Renal cortical epithelial cell (primary cell): ENCODE measurements around the gene CHN2. TPM values are rescaled to one million over a fixed set of nuclear protein-coding genes. Genes with fewer than 3 reads are reported as not detected.

Source experiments
- DNase-seq: peaks from one replicate; pipeline ENCODE4 v3.0.0-alpha.2; 2011; ENCODE audit warnings: low read depth
- total RNA-seq: library from RNA; depleted of rRNA; stranded (reverse); fragments of >200 nt; gene quantifications from 2 replicates; pipeline ENCODE4 v1.2.3, GENCODE V29; 2014

CHN2 gene
- total RNA-seq, 1 donor from 2014 or later: 3.5 TPM

DNA sequence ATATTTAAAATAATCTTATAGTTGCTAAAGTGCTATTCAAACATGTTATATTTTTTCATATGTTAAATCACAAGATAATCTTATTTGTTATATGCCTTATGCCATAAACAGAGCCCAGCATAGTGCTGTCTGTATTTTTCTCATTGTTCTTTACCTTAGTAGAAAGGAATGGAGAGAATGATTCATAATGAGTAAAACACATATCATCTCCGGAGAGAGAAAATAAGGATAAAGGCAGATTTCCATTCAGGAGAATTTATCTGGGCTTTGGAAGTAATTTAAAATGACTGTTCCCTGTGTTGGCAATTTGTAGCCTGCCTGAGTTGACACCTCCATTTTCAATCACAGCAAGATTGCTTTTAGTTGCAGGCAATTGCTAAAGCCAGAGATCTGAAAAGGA, 30.2 kb downstream of the CHN2 start:
- DNase-seq: peak; percentile 21

DNA sequence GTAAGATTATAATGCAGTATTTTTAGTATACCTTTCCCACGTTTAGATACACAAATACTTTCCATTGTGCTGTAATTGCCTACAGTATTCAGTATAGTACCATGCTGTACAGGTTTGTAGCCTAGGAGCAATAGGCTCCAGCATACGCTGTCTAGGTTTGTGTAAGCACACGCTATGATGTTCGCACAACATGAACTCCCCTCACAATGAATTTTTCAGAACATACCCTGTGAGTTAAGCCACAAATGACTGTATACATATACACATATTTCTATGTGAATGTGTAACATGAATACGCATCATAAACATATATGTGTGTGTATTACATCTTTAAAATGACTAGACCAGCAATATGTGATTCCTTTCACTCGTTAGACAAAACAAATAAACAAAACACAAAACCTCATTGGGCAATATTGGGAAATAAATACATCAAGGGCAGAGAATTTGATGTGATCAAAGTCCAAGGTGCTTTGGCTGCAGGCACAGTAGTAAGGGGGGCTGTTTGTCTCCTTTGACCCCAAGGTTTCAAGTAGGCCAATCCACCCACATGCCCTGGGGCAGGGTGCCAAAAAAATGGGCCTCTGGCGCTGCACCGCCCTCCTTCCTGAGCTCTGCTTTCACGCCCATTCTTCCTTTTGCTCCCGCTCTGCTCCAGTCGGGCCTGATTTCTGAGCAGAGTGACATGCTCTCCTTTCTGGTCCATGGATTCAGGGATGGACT, 33.9 kb downstream of the CHN2 start:
- DNase-seq: no peak

DNA sequence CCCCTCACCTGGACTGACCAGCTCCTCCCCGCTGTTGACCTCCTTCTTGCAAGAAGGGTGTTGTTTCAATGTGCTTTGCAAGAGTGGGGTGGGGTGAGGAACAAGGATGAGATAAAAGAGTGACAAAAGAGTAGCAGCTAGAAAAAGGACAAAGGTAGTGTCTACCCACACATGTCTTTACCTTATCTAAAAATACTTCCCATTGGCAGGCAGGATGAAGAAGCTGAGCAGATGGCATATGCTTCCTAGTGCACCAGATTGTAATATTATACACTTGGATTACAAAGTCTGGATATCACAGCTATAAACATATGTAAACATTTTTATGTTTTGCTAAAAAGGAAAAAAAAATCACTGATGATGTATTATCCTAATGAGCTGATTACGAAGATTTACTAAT, 34.5 kb downstream of the CHN2 start:
- DNase-seq: no peak

DNA sequence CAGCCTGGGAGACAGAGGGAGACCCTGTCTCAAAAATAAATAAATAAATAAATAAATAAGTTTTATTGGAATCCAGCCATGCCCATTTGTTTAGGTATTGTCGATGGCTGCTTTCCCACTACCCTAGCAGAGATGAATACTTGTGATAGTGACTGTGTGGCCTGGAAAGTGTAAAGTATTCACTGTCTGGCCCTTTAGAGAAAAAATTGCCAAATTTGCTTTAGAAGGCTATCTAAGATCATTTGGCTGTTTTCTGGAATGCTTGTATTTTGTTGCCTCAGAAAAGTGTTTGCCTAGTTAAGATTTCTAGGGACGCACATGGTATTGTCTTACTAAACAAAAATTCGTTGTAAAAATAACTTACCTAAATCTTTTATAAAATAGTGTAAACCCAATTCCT, 35.4 kb downstream of the CHN2 start:
- no peak for DNase-seq

DNA sequence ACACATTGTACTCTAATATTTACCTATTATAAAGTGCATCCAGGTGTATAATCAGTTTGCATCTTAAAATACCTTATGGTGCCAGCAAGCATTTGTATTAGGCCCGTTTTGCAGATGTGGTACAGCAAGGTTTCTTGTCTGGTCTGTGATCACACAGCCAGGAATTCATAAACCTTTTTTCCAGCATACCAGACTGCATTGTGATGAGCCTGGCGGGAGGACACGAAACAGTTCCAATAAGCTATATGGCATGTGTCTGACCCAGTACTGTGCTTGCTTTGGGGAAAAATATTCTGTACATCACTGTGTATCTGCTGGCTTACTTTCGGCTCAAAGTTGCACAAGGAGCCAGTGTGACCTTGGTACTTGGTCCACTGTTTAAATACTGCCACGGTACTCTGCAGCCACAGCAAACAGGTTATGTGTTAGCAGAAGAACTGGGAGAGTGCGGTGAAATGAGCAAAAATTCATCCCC, 36.3 kb downstream of the CHN2 start:
- DNase-seq: no peak

DNA sequence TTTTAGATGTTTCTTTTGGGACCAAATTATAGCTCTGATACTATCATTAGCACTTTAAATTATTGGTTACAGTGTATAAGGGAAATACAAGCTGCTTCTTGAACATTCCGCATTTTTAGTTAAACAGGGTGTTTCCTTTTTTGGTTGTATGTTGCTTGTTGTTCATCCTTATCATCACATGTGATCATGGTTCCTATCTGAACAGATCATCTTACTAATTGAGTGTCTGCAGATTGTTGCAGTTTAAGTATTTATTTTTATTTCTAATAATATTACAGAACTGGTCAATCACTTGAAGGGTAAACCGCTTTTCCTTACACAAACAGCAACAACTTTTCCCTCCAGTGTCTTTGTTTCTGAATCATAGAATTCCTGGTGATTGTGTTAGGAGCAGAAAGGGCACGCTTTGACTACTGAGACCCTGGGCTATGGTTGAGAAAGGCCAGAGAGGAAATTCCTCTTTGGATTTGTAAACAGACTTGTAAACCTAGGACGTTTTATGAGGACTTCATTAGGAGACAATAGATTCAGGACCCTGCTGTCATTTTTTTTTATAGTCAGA, 37.2 kb downstream of the CHN2 start:
- peak; percentile 7 for DNase-seq

DNA sequence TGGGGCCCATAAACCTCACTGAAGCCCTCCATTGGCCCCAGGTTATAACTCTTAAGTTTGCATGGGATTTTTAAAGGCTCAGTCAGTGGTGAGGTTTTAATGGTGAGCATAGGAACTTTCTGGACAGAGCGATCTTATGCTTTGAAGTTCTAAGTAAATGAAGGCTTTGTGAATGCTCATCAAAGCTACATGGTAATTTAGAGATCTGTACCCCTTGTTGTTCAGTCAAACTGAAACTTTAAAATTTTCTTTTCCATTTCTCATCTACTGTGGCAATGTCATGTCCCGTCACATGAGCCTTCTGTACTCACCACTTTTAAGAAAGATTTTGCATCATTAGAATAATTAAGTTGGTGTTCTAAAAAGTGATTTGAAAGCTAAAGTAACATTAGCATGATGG, 39.9 kb downstream of the CHN2 start:
- no peak for DNase-seq

DNA sequence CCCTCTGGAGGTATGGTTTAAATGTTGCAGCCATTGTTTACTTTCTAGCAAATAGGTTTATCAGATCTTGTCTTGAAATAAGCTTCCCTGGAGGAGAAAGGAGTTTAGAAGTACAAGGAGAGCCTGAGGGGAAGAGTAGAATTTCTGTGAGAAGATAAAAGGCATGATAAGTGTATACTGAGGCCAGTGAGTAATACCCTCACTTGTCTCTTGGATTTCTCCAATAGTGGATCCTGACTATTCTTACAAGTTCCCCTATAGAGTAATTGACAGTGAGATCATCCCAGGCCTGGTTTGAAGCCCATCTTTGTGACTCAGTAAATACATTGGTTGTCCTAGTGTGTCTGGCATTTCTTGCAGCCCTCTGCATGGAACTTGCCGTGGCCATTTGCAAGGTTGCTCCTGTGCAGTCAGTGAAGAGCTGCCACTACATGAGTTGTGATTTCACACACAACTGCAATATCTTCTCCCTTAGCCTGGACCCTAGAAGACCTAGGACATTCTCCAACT, 41.6 kb downstream of the CHN2 start:
- no peak for DNase-seq

DNA sequence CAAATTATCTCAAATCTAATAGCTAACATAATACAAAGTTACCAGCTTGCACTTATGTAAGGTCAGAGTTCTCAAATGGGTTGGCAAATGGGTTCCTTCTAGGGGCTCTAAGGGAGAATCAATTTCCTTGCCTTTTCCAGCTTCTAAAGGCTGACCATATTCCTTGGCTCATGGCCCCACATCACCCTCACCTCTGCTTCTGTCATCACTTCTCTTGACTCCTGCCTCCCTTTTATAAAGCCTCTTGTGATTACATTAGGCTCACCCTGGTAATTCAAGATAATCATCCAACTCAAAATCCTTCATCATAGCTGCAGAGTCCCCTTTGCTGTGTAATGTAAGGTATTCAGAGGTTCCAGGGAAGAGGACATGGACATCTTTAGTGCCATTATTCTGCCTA, 42.1 kb downstream of the CHN2 start:
- no peak for DNase-seq

DNA sequence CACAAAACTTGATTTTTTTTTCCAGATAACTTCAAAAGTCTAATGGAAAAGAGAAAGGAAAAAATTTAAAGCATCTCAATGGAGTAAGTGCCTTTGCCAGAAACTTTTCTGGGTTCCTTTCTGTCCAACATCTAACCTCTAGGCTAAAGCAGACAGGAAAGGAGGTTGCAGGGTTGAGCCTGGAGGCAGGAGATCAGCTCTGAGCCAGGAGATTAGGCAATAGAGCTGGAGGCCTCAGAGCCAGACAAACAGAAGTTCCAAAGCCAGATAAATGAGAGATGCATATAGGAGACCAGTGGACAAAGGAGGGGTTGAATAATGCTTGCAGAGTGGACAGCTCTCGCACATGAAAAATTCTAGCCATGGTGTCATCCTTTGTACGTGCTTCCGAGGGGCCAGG, 42.9 kb downstream of the CHN2 start:
- no peak for DNase-seq

DNA sequence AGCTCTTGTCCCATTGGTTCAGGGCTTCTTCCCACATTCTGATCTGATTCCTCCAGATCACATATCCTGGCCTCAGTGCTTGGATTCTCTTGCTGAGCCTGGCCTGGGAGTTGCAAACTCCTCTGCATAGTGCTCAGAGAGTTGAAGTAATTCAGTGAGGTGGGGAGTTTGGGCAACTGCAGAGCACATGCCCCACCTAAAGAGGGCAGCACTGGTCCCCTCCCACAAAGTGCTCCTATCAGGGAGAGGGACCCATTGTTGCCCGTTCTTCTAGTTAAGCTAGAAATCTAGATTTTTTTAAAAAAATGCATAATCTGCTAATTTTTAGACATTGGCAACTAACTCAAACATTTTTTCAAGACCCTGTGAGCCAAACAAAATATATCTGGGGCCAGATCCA, 45.1 kb downstream of the CHN2 start:
- no peak for DNase-seq

DNA sequence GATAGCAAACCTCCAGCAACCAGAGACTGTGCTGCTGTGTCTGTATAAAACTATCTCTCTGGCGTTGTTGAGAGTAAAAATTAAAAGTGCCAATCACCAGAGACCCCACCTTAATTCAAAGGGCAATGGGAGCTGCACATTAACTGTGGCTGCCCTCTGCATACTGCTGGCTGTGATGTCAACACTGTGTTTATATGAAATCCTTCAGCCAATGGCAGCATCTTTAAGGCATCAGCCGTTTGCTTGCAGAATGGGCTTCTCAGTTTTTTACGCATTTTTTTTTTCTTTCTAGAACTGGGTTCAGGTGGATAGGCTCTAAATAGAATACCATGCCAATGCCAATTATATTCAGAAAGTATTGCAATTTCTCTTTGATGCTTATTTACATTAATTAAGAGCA, 47.7 kb downstream of the CHN2 start:
- DNase-seq: no peak

DNA sequence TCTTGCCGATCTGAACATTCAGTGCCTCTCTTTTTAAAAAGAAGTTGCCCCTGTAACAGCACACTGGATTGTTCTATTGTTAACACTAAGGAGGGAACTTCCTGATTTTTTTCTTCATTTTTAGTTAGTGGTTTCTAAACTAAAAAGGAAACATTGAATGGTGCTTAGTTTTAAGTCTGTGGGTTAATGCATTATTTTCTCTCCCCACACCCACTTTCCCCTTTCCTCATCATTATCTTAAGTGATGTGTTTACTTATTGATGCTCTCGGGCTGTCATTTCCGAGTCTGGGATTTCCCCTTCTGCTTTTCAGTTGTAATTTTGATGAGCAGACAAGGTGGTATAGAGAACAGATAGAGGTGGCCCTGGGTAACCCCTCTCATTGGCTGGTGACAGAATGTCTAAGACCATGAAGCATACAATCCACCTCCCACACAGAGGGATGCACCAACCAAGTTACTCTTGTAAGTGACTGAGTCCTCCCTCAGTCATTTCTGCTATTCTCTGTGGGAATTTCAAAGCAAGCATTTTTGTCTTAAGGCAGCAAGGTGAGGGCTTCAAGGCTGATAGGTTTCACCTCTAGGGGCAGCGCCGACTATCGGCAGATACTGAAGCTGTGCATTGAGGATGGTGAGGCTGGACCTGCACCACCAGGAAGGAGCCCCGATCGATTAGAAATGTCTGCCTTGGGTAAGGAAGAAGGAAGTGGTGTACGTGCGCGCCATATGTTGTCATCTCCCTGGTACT, 49.5 kb downstream of the CHN2 start:
- no peak for DNase-seq

DNA sequence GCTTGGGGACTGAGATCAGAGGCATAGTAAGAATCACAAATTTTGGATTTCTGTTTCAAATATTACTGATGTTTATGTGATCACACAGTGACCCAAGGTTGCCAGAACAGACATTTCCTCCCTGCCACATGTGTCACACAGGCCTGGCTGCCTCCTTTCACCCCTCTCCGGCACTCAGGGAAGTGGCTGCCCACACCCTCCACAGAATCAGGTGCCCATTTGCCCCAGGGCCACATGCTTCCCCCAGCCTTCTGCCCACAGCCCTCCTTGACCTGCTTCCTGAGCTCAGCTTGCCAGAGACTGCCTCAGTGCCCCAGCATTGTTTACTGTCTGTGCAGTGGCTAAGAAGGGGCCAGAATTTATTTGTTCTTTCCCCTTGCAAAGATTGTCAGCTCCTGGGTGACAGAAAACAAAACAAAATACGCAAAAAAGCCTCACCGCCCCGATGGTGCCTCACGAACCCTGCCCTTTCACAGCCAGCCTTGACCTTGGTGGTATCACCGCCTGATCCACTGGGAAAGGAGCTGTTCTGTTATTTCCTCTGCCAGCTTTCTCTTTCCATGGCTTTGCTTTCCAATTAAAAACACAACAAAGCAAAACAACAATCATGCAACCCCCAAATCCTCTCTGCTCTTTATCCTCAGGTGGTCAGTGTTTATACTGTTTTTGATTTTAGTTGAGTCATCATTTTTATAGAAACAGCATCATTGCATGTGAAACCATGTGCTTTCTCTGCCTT, 52.8 kb downstream of the CHN2 start:
- DNase-seq: no peak

DNA sequence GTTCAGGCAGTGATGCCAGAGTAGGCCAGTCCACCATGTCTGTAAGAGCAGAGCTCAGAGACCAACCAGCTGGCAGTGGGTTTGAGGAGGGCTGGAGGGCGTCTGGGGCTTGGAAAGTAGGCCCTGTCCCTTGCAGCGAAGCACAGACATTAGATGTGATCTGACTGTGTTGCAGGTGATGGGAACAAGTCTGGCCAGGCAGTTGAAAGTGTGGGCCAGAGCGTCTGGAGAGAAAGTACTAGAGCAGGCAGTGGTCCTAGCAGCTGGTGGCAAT, 53.3 kb downstream of the CHN2 start:
- no peak for DNase-seq

DNA sequence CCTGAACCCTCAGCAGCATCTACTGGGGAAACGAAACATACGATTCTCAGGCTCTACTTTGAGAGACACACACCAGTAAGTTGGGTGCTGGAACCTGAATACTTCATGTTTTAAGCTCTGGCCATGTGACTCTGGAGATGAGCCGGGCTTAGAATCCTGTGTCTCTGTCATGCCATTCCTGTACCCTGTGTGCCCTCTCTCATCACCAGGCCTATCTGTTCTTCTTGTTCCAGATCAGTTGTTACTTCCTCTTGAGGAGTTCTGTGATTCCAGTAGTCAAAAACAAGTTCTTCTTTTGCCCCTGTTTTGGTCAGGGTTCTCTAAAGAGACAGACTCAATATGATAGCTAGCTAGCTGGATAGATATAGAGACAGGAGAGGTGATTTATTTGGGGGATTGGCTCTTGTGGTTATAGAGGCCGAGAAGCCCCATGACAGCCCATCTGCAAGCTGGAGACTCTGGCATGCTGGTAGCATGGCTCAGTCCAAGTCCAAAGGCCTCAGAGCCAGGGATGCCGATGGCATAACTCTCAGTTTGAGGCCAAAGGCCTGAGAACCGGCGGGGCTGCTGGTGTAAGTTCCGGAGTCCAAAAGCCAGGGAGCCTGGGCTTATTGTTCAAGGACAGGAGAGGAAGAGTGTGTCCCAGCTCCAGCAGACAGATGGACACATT, 54.3 kb downstream of the CHN2 start:
- peak; percentile 11 for DNase-seq

DNA sequence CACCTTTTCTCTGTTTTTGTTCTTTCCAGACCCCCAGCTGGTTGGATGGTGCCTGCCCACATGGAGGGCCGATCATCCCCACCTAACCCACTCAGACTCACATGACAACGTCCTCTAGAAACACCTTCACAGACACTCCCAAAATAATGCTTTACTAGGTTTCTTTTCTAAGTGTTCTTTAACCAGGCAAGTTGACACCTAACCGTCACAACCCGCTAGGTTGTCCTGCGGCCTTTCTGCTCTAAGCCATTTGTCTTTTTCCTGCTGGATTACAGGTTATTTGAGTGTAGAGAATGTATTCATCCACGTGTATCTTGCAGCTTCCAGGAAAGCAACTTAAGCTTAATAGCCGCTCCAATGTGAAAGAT, 54.8 kb downstream of the CHN2 start:
- peak; percentile 16 for DNase-seq

DNA sequence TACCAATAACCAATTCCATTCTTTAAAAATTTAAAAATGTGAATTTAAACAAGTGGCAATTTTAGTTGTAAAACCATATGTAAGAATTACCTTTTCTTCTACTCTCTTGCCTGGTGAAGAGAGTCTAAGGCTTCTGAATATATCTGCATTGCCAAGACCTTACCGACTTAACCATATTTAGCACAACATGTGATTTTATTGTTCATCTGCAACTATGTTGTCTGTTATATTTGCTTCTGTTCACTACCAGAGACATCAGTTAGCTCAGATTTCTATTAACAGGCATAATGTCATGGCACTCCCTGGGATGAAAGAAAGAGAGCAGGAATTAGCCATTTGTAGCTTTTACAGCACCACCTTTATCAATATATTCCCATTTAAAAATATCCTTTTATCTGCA, 55.3 kb downstream of the CHN2 start:
- no peak for DNase-seq

DNA sequence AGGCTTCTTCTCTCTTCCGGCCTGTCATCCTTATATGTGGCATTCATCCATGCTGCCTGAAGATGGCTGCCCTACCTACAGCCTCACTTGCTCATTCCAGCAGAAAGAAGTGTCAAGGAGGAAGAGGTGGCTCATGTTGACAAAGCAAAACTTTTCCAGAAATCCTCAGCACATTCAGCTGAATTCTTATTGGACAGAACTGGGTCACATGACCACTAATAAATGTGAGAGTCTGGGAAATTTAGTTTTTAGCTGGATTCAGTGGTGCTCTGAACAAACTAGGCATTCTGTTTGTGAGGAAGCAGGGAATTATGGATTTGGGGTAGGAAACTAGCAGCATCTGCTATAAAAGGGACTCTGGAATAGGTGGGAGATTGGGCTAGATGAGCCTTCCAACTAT, 58.6 kb downstream of the CHN2 start:
- no peak for DNase-seq

DNA sequence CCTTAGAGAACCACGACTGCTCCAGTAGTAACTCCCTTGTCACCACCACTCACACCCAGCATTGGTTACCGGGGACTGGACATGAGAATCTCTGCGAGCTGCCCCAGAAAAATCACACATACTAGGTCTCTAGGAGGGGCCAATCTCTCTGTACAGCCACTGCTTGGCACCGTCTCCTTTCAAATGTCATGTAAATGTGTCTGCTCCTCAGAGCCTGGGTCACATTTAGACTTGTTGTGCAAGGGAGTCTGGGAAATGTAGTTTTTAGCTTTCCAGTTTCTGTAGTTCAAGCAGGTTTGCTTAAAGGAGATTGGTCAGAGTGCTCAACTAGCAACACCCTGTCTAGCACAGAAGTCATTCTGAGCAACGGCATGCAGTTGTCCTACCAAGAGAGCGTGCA, 60.0 kb downstream of the CHN2 start:
- DNase-seq: no peak

DNA sequence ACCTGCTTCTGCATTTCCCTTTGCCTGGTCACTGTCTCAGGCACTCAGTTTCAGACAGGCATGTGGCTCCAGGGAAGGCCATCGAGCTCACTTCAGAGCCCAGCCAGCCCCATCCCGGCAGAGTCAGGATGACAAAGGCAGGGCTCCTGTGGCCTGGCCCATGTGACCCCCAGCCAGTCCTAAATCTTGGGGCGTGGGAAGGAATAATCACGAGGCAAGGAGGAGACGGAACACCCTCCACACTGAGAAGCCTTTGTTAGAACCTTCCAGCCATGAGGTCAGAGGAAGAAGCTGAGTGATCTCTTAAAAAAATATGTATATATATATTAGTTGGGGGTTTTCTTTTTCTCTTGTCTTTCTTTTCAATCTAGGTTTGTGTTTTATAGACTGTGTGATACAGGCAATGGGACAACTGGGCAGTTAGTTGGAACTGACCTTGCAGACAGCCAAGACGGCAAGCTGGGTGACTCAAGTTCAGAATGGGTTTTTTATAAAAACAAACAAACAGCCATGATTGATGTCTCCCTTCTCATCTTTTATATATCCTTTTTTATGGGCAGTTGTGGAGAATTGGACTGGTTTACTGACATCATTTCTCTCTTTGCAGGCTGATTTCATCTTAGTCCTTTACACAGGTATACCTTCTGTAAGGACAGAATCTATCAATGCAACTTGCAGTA, 60.8 kb downstream of the CHN2 start:
- DNase-seq: no peak
